Fibroblast of lung (primary cell): ENCODE measurements around the gene LY6G6F. TPM values are rescaled to one million over a fixed set of nuclear protein-coding genes. Genes with fewer than 3 reads are reported as not detected.

Source experiments
- DNase-seq, 2 donors: peaks; one replicate each; pipeline versions ENCODE4 v3.0.0 to v3.0.0-alpha.2; 2010; ENCODE audit warnings: low read depth in 2 of 2
- H2AFZ ChIP-seq: 2 replicates; pipeline ENCODE4 v1.5.1; 2012; ENCODE audit warnings: low read length, control low read depth, inconsistent platforms
- H3K27ac ChIP-seq: 2 replicates; pipeline ENCODE4 v1.5.1; 2011; ENCODE audit warnings: low read length, control low read depth; ENCODE audit not compliant: insufficient read depth
- H3K27me3 ChIP-seq: 2 replicates; pipeline ENCODE4 v1.5.1; 2011; ENCODE audit warnings: mild to moderate bottlenecking, low read length; ENCODE audit not compliant: control insufficient read depth, insufficient read depth
- H3K36me3 ChIP-seq: 2 replicates; pipeline ENCODE4 v1.5.1; 2011; ENCODE audit warnings: low read length; ENCODE audit not compliant: control insufficient read depth, insufficient read depth
- H3K4me1 ChIP-seq: 2 replicates; pipeline ENCODE4 v1.5.1; 2011; ENCODE audit warnings: low read length; ENCODE audit not compliant: control insufficient read depth, insufficient read depth; ENCODE audit errors: extremely low read depth
- H3K4me2 ChIP-seq: 2 replicates; pipeline ENCODE4 v1.5.1; 2011; ENCODE audit warnings: low read length, control low read depth; ENCODE audit not compliant: insufficient read depth; ENCODE audit errors: extremely low read depth
- H3K4me3 ChIP-seq, 4 experiments: fragments of 200-600 bp in 1 of 4; sonication (generic) in 1 of 4; replicated peaks in 1 of 4; 2 replicates each; pipeline ENCODE4 v1.5.1; 2011 to 2016; ENCODE audit warnings: low read length in 4 of 4, low read depth in 3 of 4, mild to moderate bottlenecking in 3 of 4, control low read depth in 2 of 4, inconsistent platforms in 1 of 4, mixed read lengths in 1 of 4; ENCODE audit not compliant: insufficient read depth in 1 of 4; ENCODE audit errors: control extremely low read depth in 1 of 4
- H3K79me2 ChIP-seq: 2 replicates; pipeline ENCODE4 v1.5.1; 2012; ENCODE audit warnings: mild to moderate bottlenecking, low read length, inconsistent platforms; ENCODE audit not compliant: control insufficient read depth, insufficient read depth
- H3K9ac ChIP-seq: 2 replicates; pipeline ENCODE4 v1.5.1; 2011; ENCODE audit warnings: mild to moderate bottlenecking, low read length, control low read depth; ENCODE audit not compliant: insufficient read depth
- H3K9me3 ChIP-seq: 2 replicates; pipeline ENCODE4 v1.5.1; 2012; ENCODE audit warnings: low read depth, low read length; ENCODE audit not compliant: control insufficient read depth, insufficient read depth
- H4K20me1 ChIP-seq: 2 replicates; pipeline ENCODE4 v1.5.1; 2011; ENCODE audit warnings: low read length; ENCODE audit not compliant: control insufficient read depth, insufficient read depth; ENCODE audit errors: extremely low read depth
- CTCF ChIP-seq, 2 donors: IDR thresholded peaks in 1 of 2; conservative IDR thresholded peaks in 1 of 2; 1 replicate in 1 of 2; 2 replicates in 1 of 2; pipeline ENCODE4 v1.5.1; 2011 to 2012; ENCODE audit warnings: low read length in 2 of 2, control low read depth in 1 of 2, inconsistent platforms in 1 of 2, low read depth in 1 of 2, mild to moderate bottlenecking in 1 of 2
- EZH2 ChIP-seq: IDR thresholded peaks from 2 replicates; pipeline ENCODE4 v1.5.1; 2012; ENCODE audit warnings: low read length, control low read depth, mild to moderate bottlenecking; ENCODE audit errors: missing control alignments
- polyA plus RNA-seq, 2 donors: library from polyadenylated mRNA; depleted of rRNA in 1 of 2; stranded (reverse) in 1 of 2; unstranded in 1 of 2; fragments of >200 nt; gene quantifications; 2 replicates each; pipeline ENCODE4 v1.2.1, GENCODE V29; 2011 to 2012; ENCODE audit warnings: missing spikeins in 1 of 2
- total RNA-seq: library from RNA; depleted of rRNA; stranded (reverse); fragments of >200 nt; gene quantifications from 2 replicates; pipeline ENCODE4 v1.2.1, GENCODE V29; 2014

LY6G6F gene
- total and polyA plus RNA-seq, 2 donors (not counting 1 experiment from before 2014, with no cell fraction given): not detected

- peak; percentile 98 to 99 for DNase-seq
- Histone ChIP-seq H3K27ac (peak within 1 kb of the TSS; percentile 79), H3K27me3 (no peaks in the 10 kb centered on the region), H3K4me1 (peaks cover 22% of the 10 kb centered on the region), H3K4me2 (peak within 1 kb of the TSS; percentile 86), H3K79me2 (peaks cover 29% of the 10 kb centered on the region), H3K9ac (peak within 1 kb of the TSS; percentile 73), H3K4me3 (peak within 1 kb of the TSS; percentile 79 to 91 (median 87)), H3K36me3 (peaks cover 2% of the 10 kb centered on the region), H4K20me1 (no peaks in the 10 kb centered on the region), H2AFZ (peak within 1 kb of the TSS; percentile 81), H3K9me3 (no peaks in the 10 kb centered on the region)
- no peak for TF ChIP-seq EZH2
- TF ChIP-seq CTCF (conservative IDR thresholded peaks at IDR 0.05 in 1 of 2, IDR thresholded peaks at IDR 0.05 in 1 of 2; ENCODE audit: low read depth in 1 of 2, low read length in 2 of 2): no peak
Measured at GRCh38 chr6:31739639-31740396, 33.2 kb downstream of the LY6G6F start, which contains the start of gene MSH5. TSS of gene MSH5 (plus strand) at chr6:31740005. CDS start at chr6:31740467, 462 bp downstream.

GRCh38 chr6:31740397-31741223 lies 33.9 kb downstream of the LY6G6F start:
- Histone ChIP-seq H3K9ac (peak overlapping the region; percentile 73), H4K20me1 (no peaks in the 10 kb centered on the region)
- no peak for DNase-seq

More at GRCh38 chr6:31740397-31741223, 33.9 kb downstream of the LY6G6F start:
- H3K4me3 ChIP-seq: peak overlapping the region; percentile 79 to 91 (median 87)
- H3K27me3 ChIP-seq: no peaks in the 10 kb centered on the region
- no peaks in the 10 kb centered on the region for H3K9me3 ChIP-seq
- H3K4me2 ChIP-seq: peak overlapping the region; percentile 86
- TF ChIP-seq CTCF (conservative IDR thresholded peaks at IDR 0.05 in 1 of 2, IDR thresholded peaks at IDR 0.05 in 1 of 2; ENCODE audit: low read depth in 1 of 2, low read length in 2 of 2): no peak
- TF ChIP-seq EZH2: no peak
- H2AFZ ChIP-seq: peak overlapping the region; percentile 81
- peaks cover 2% of the 10 kb centered on the region for H3K36me3 ChIP-seq
- peaks cover 21% of the 10 kb centered on the region for H3K79me2 ChIP-seq
- peak overlapping the region; percentile 79 for H3K27ac ChIP-seq
- H3K4me1 ChIP-seq: peaks cover 22% of the 10 kb centered on the region
